ENCODE measurements around the gene GYG2.

GRCh38 chrX:2883770-2884169, 55.0 kb downstream of the GYG2 start:
- TF ChIP-seq EP300 (IDR thresholded peaks at IDR 0.05; ENCODE audit: borderline replicate concordance in 1 of 2, low read depth in 1 of 2, low read length in 1 of 2) = no peak
- TF ChIP-seq TCF12 (IDR thresholded peaks at IDR 0.05) = no peak
- TF ChIP-seq CTCF (IDR thresholded peaks at IDR 0.05) = no peak
- TF ChIP-seq POLR2AphosphoS5 (IDR thresholded peaks at IDR 0.05; ENCODE audit: low read depth, low read length) = no peak
- no peak for TF ChIP-seq NFIC (IDR thresholded peaks at IDR 0.05; ENCODE audit: borderline replicate concordance)
- TF ChIP-seq RFX5 (IDR thresholded peaks at IDR 0.05; ENCODE audit: low read length) = no peak
- TF ChIP-seq GABPA (IDR thresholded peaks at IDR 0.05; ENCODE audit: low read depth) = no peak
- TF ChIP-seq YY1 (IDR thresholded peaks at IDR 0.05; ENCODE audit: low read depth) = no peak
- no peak for TF ChIP-seq MXI1 (IDR thresholded peaks at IDR 0.05; ENCODE audit: low read depth, low read length)
- TF ChIP-seq MAX (IDR thresholded peaks at IDR 0.05; ENCODE audit: low read depth) = no peak
- no peak for TF ChIP-seq PBX3 (IDR thresholded peaks at IDR 0.05)
- TF ChIP-seq USF1 (IDR thresholded peaks at IDR 0.05; ENCODE audit: borderline replicate concordance, low read depth) = no peak
- no peak for TF ChIP-seq REST (IDR thresholded peaks at IDR 0.05; ENCODE audit: low read depth, low read length)

All from SK-N-SH (cell line).